HCT116 (cell line): ENCODE results near the gene ABCG5. TPM values are rescaled to one million over a fixed set of nuclear protein-coding genes. Genes with fewer than 3 reads are reported as not detected.

Source experiments
- ATAC-seq: fragments of 200-7000 bp; cut with Tn5 transposase; 2 replicates; pipeline ENCODE4 v1.9.1; 2020; ENCODE audit warnings: mild to moderate bottlenecking, moderate library complexity
- BruUV-seq: library from RNA; stranded (reverse); fragments of 400-500 nt; replicated peaks from 2 replicates; lab custom pipeline; 2021; lab: Mats Ljungman, UMichigan
- CTCF ChIA-PET: fragments of 300-600 bp; sonication (Branson Sonifier 250); formaldehyde crosslinking; loops from one replicate; lab custom pipeline; 2021; ENCODE audit warnings: antibody characterized with exemption; lab: Charles Lee
- POLR2A ChIA-PET: fragments of 300-600, 350-600 bp; sonication (Branson Sonifier 250); formaldehyde crosslinking; loops from one replicate; lab custom pipeline; 2021; ENCODE audit warnings: antibody characterized with exemption; lab: Charles Lee
- RAD21 ChIA-PET, 2 experiments: fragments of 300-600 bp; sonication (Branson Sonifier 250); formaldehyde crosslinking; loops; one replicate each; lab custom pipeline; 2023; ENCODE audit warnings: low total read pairs in 2 of 2; ENCODE audit not compliant: uncharacterized antibody in 2 of 2, unreplicated experiment in 2 of 2, low non-redundant PET in 1 of 2; lab: Charles Lee
- DNase-seq: peaks from one replicate; pipeline ENCODE4 v3.0.0-alpha.2; 2010; ENCODE audit warnings: low read depth, low spot score
- H2AFZ ChIP-seq: fragments of 200-600 bp; shearing (Covaris generic), sonication (generic); 2 replicates; pipeline ENCODE4 v1.6.1; 2017; ENCODE audit warnings: low read depth, mixed run types, mixed read lengths, antibody characterized with exemption, low read length; ENCODE audit not compliant: poor library complexity, severe bottlenecking
- H3K27ac ChIP-seq: 2 replicates; pipeline ENCODE4 v1.5.1; 2012; ENCODE audit warnings: low read depth, low read length
- H3K27me3 ChIP-seq: fragments of 200-600 bp; sonication (generic); 2 replicates; pipeline ENCODE4 v1.6.1; 2016; ENCODE audit warnings: mixed run types, low read length, mixed read lengths; ENCODE audit not compliant: insufficient read depth
- H3K36me3 ChIP-seq, 2 experiments: fragments of 200-500 bp in 1 of 2; fragments of 200-600 bp in 1 of 2; sonication (Bioruptor generic) in 1 of 2; sonication (generic) in 1 of 2; 2 replicates each; pipeline versions ENCODE4 v1.5.1 to v1.6.1; 2014 to 2016; ENCODE audit warnings: low read length in 2 of 2, inconsistent platforms in 1 of 2, mixed read lengths in 1 of 2, mixed run types in 1 of 2; ENCODE audit not compliant: insufficient read depth in 2 of 2, control insufficient read depth in 1 of 2
- H3K4me1 ChIP-seq, 2 experiments: fragments of 200-600 bp in 1 of 2; sonication (generic) in 1 of 2; 2 replicates each; pipeline versions ENCODE4 v1.5.1 to v1.6.1; 2012 to 2017; ENCODE audit warnings: low read length in 2 of 2, inconsistent platforms in 1 of 2, mild to moderate bottlenecking in 1 of 2, mixed read lengths in 1 of 2, mixed run types in 1 of 2, moderate library complexity in 1 of 2; ENCODE audit not compliant: insufficient read depth in 2 of 2, control insufficient read depth in 1 of 2
- H3K4me2 ChIP-seq: fragments of 200-600 bp; sonication (generic); 2 replicates; pipeline ENCODE4 v1.6.1; 2017; ENCODE audit warnings: mixed run types, low read length, mixed read lengths
- H3K4me3 ChIP-seq, 2 experiments: fragments of 200-600 bp in 1 of 2; sonication (generic) in 1 of 2; replicated peaks in 1 of 2; 2 replicates each; pipeline ENCODE4 v1.5.1; 2011 to 2016; ENCODE audit warnings: low read length in 2 of 2, control low read depth in 1 of 2, low read depth in 1 of 2, mild to moderate bottlenecking in 1 of 2, mixed read lengths in 1 of 2, mixed run types in 1 of 2
- H3K79me2 ChIP-seq: fragments of 200-600 bp; sonication (generic); 2 replicates; pipeline ENCODE4 v1.6.1; 2017; ENCODE audit warnings: mild to moderate bottlenecking, mixed run types, low read length, moderate library complexity, mixed read lengths; ENCODE audit not compliant: insufficient read depth
- H3K9ac ChIP-seq: fragments of 200-600 bp; sonication (generic); 2 replicates; pipeline ENCODE4 v1.6.1; 2016; ENCODE audit warnings: low read length, mixed read lengths
- H3K9me2 ChIP-seq: fragments of 200-600 bp; sonication (generic), shearing (Covaris generic); 2 replicates; pipeline ENCODE4 v1.6.1; 2017; ENCODE audit warnings: mixed run types, mild to moderate bottlenecking, moderate library complexity; ENCODE audit not compliant: insufficient read depth
- H3K9me3 ChIP-seq, 2 experiments: fragments of 200-500 bp in 1 of 2; fragments of 200-600 bp in 1 of 2; sonication (Bioruptor generic) in 1 of 2; sonication (generic) in 1 of 2; 2 replicates each; pipeline ENCODE4 v1.6.1; 2014 to 2017; ENCODE audit warnings: low read length in 2 of 2, mixed read lengths in 2 of 2, inconsistent platforms in 1 of 2, low read depth in 1 of 2, mild to moderate bottlenecking in 1 of 2, mixed run types in 1 of 2, moderate library complexity in 1 of 2; ENCODE audit not compliant: control insufficient read depth in 1 of 2, insufficient read depth in 1 of 2
- H4K20me1 ChIP-seq: fragments of 200-600 bp; sonication (generic), shearing (Covaris generic); 2 replicates; pipeline ENCODE4 v1.6.1; 2017; ENCODE audit warnings: mixed run types, mild to moderate bottlenecking, moderate library complexity; ENCODE audit not compliant: insufficient read depth
- CBX3 ChIP-seq: IDR thresholded peaks from 2 replicates; pipeline ENCODE4 v1.6.1; 2012; ENCODE audit warnings: low read depth
- EZH2 ChIP-seq: fragments of 200-600 bp; sonication (generic); IDR thresholded peaks from 2 replicates; pipeline ENCODE4 v1.6.1; 2017; ENCODE audit warnings: antibody characterized with exemption, mixed run types
- FOSL1 ChIP-seq: IDR thresholded peaks from 2 replicates; pipeline ENCODE4 v1.6.1; 2012; ENCODE audit warnings: low read depth
- JUND ChIP-seq: IDR thresholded peaks from 2 replicates; pipeline ENCODE4 v1.6.1; 2012
- POLR2AphosphoS5 ChIP-seq: IDR thresholded peaks from 2 replicates; pipeline ENCODE4 v1.6.1; 2011; ENCODE audit warnings: mild to moderate bottlenecking, low read depth, low read length, moderate library complexity
- intact Hi-C: fragments of 100-400 bp; cut with micrococcal nuclease; formaldehyde crosslinking; loops from 2 replicates; pipeline ENCODE4 v1.10.0; 2022
- total RNA-seq: library from RNA; stranded (reverse); gene quantifications from one replicate; pipeline ENCODE4 v1.2.1, GENCODE V29; 2021; ENCODE audit not compliant: unreplicated experiment
- TF ChIP-seq, protein P1 (sequence below), 3 experiments: fragments of 200-600 bp in 1 of 3; sonication (generic) in 1 of 3; IDR thresholded peaks in 2 of 3; conservative IDR thresholded peaks in 1 of 3; 2 replicates each; pipeline ENCODE4 v1.5.1; 2012 to 2017; ENCODE audit warnings: low read depth in 2 of 3, low read length in 2 of 3, antibody characterized with exemption in 1 of 3, borderline replicate concordance in 1 of 3, control low read depth in 1 of 3, mild to moderate bottlenecking in 1 of 3, mixed read lengths in 1 of 3, mixed run types in 1 of 3, moderate library complexity in 1 of 3; ENCODE audit not compliant: insufficient read depth in 1 of 3
- TF ChIP-seq, protein P2 (sequence below): IDR thresholded peaks from 2 replicates; pipeline ENCODE4 v1.6.1; 2012

The ABCG5 gene
- total RNA-seq, 1 experiment from 2014 or later: not detected

GRCh38 chr2:43818761-43819160 lies 19.9 kb downstream of the ABCG5 start:
- peaks cover 15% of the 10 kb centered on the region; the same call in 1 of the 2 replicates for H3K27me3 ChIP-seq
- no peak overlapping the region for H3K27ac ChIP-seq
- ATAC-seq: peak; percentile 61
- no peak overlapping the region for H3K9ac ChIP-seq
- ChIA-PET POLR2A (no interaction called here), CTCF (no interaction called here), RAD21 (no interaction called here)
- intact Hi-C loops: no loop called here
- peak overlapping the region; percentile 51 for H2AFZ ChIP-seq
- no peaks in the 10 kb centered on the region for H3K9me3 ChIP-seq
- H3K4me1 ChIP-seq: peaks cover 0 to 8% of the 10 kb centered on the region in 2 experiments; a peak in 2 of 4 replicates
- no peak overlapping the region for H3K4me3 ChIP-seq
- H3K79me2 ChIP-seq: no peaks in the 10 kb centered on the region
- H4K20me1 ChIP-seq: no peaks in the 10 kb centered on the region
- no TSS peak for BruUV-seq
- DNase-seq: peak; percentile 10
- peak overlapping the region; percentile 2; the same call in 1 of the 2 replicates for H3K4me2 ChIP-seq
- H3K9me2 ChIP-seq: no peaks in the 10 kb centered on the region
- 0 out of 2 replicates have a peak, but pooled peaks have one; percentile 9 for TF ChIP-seq JUND
- no peak for TF ChIP-seq CBX3
- no peak for TF ChIP-seq EZH2
- TF ChIP-seq, protein P1, sequence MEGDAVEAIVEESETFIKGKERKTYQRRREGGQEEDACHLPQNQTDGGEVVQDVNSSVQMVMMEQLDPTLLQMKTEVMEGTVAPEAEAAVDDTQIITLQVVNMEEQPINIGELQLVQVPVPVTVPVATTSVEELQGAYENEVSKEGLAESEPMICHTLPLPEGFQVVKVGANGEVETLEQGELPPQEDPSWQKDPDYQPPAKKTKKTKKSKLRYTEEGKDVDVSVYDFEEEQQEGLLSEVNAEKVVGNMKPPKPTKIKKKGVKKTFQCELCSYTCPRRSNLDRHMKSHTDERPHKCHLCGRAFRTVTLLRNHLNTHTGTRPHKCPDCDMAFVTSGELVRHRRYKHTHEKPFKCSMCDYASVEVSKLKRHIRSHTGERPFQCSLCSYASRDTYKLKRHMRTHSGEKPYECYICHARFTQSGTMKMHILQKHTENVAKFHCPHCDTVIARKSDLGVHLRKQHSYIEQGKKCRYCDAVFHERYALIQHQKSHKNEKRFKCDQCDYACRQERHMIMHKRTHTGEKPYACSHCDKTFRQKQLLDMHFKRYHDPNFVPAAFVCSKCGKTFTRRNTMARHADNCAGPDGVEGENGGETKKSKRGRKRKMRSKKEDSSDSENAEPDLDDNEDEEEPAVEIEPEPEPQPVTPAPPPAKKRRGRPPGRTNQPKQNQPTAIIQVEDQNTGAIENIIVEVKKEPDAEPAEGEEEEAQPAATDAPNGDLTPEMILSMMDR (IDR thresholded peaks at IDR 0.05 in 2 of 3, conservative IDR thresholded peaks at IDR 0.05 in 1 of 3; ENCODE audit: borderline replicate concordance in 1 of 3, insufficient read depth in 1 of 3, low read depth in 2 of 3, low read length in 2 of 3): no peak
- TF ChIP-seq, protein P2, sequence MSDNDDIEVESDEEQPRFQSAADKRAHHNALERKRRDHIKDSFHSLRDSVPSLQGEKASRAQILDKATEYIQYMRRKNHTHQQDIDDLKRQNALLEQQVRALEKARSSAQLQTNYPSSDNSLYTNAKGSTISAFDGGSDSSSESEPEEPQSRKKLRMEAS: peak; percentile 58; the same call in 1 of the 2 replicates
- no peak for TF ChIP-seq POLR2AphosphoS5
- no peaks in the 10 kb centered on the region for H3K36me3 ChIP-seq

- Histone ChIP-seq H3K27ac (no peak overlapping the region), H3K4me1 (peaks cover 0 to 8% of the 10 kb centered on the region in 2 experiments; a peak in 2 of 4 replicates), H3K27me3 (no peaks in the 10 kb centered on the region), H3K79me2 (no peaks in the 10 kb centered on the region), H3K9ac (no peak overlapping the region), H4K20me1 (no peaks in the 10 kb centered on the region), H3K9me3 (no peaks in the 10 kb centered on the region), H3K9me2 (no peaks in the 10 kb centered on the region), H3K4me3 (no peak overlapping the region), H3K4me2 (no peak overlapping the region), H2AFZ (no peak overlapping the region), H3K36me3 (no peaks in the 10 kb centered on the region)
- RAD21 ChIA-PET: no interaction called here
- no peak for TF ChIP-seq FOSL1
- TF ChIP-seq EZH2: no peak
- intact Hi-C loops: no loop called here
- CTCF ChIA-PET: no interaction called here
- no peak for DNase-seq
- BruUV-seq: no TSS peak
- POLR2A ChIA-PET: no interaction called here
- no peak for ATAC-seq
Measured at GRCh38 chr2:43814711-43815110, 23.9 kb downstream of the ABCG5 start.
